Hepatocyte (in vitro differentiated cells): Measurements from ENCODE around the gene FBXO41.

Source experiments
- EZH2 ChIP-seq: fragments of 200-600 bp; sonication (generic); IDR thresholded peaks from 2 replicates; pipeline ENCODE4 v1.6.1; 2016; ENCODE audit warnings: antibody characterized with exemption, mild to moderate bottlenecking, borderline replicate concordance
- TF ChIP-seq, protein P1 (sequence below): fragments of 200-600 bp; sonication (generic); IDR thresholded peaks from 2 replicates; pipeline ENCODE4 v1.5.1; 2016; ENCODE audit warnings: antibody characterized with exemption, mild to moderate bottlenecking; ENCODE audit not compliant: poor library complexity

DNA sequence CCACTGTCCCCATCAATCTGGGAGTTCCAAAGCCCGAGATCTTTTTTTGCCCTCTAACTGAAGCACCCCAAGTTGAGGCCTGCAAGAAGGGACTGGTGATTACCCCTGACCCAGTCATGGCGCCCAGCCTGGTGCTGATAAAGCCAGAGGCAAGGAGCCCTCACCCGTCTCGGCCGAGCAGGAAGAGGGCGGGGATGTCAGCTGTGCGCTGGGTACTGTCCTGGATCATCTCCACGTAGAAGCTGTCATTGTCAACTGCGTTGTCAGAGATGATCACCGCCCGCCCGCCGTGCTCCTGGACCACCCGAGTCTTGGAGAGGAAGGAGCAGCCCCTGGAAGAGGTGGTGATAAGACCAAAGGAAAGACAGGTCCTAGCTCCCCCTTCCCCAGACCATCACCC, 55.6 kb downstream of the FBXO41 start:
- TF ChIP-seq, protein P1, sequence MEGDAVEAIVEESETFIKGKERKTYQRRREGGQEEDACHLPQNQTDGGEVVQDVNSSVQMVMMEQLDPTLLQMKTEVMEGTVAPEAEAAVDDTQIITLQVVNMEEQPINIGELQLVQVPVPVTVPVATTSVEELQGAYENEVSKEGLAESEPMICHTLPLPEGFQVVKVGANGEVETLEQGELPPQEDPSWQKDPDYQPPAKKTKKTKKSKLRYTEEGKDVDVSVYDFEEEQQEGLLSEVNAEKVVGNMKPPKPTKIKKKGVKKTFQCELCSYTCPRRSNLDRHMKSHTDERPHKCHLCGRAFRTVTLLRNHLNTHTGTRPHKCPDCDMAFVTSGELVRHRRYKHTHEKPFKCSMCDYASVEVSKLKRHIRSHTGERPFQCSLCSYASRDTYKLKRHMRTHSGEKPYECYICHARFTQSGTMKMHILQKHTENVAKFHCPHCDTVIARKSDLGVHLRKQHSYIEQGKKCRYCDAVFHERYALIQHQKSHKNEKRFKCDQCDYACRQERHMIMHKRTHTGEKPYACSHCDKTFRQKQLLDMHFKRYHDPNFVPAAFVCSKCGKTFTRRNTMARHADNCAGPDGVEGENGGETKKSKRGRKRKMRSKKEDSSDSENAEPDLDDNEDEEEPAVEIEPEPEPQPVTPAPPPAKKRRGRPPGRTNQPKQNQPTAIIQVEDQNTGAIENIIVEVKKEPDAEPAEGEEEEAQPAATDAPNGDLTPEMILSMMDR = no peak
- TF ChIP-seq EZH2 = no peak
